GM23338 (cell line): Measurements from ENCODE around the gene YY2.

Experiments
- CREB1 ChIP-seq: fragments of 250-450 bp; sonication (Bioruptor Pico); IDR thresholded peaks from 2 replicates; pipeline ENCODE4 v1.5.0; 2020; ENCODE audit warnings: low read depth, mild to moderate bottlenecking, moderate library complexity
- EZH2 ChIP-seq: fragments of 200-600 bp; sonication (generic); IDR thresholded peaks from one replicate; pipeline ENCODE4 v1.8.0; 2017; ENCODE audit warnings: antibody characterized with exemption, mild to moderate bottlenecking, low read depth; ENCODE audit not compliant: unreplicated experiment
- EZH2phosphoT487 ChIP-seq: fragments of 200-600 bp; sonication (generic); IDR thresholded peaks from one replicate; pipeline ENCODE4 v1.8.1; 2018; ENCODE audit warnings: antibody characterized with exemption; ENCODE audit not compliant: unreplicated experiment
- POLR2AphosphoS5 ChIP-seq: IDR thresholded peaks from 2 replicates; pipeline ENCODE4 v1.6.1; 2016; ENCODE audit warnings: antibody characterized with exemption, low read depth
- STAT1 ChIP-seq: IDR thresholded peaks from one replicate; pipeline ENCODE4 v1.6.1; 2016; ENCODE audit warnings: antibody characterized with exemption; ENCODE audit not compliant: unreplicated experiment
- TF ChIP-seq, protein P1 (sequence below), 2 experiments: fragments of 200-600 bp in 1 of 2; sonication (generic) in 1 of 2; conservative IDR thresholded peaks; 2 replicates each; pipeline versions ENCODE4 v1.5.1 to v1.6.1; 2016 to 2017; ENCODE audit warnings: antibody characterized with exemption in 2 of 2, low read depth in 2 of 2, mild to moderate bottlenecking in 2 of 2, moderate library complexity in 1 of 2
- TF ChIP-seq, protein P2 (sequence below): IDR thresholded peaks from one replicate; pipeline ENCODE4 v1.6.1; 2018; ENCODE audit warnings: antibody characterized with exemption; ENCODE audit not compliant: unreplicated experiment
- TF ChIP-seq, protein P3 (sequence below): IDR thresholded peaks from 2 replicates; pipeline ENCODE4 v1.6.1; 2016; ENCODE audit warnings: antibody characterized with exemption

DNA sequence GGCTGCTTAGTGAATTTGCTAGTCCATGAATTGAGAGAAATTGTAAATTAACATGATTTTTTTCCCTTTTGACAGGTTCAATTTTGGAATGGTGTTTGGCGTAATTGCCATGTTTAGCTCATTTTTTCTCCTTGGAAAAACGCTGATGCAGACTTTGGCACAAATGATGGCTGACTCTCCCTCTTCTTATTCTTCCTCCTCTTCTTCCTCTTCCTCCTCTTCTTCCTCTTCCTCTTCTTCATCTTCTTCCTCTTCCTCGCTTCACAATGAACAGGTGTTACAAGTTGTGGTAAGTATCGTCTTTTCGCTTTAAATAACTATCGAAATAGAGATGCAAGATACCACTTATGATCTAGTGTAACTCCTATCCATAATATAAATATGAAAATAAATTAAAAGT, 10.7 kb upstream of the YY2 start:
- TF ChIP-seq, protein P1, sequence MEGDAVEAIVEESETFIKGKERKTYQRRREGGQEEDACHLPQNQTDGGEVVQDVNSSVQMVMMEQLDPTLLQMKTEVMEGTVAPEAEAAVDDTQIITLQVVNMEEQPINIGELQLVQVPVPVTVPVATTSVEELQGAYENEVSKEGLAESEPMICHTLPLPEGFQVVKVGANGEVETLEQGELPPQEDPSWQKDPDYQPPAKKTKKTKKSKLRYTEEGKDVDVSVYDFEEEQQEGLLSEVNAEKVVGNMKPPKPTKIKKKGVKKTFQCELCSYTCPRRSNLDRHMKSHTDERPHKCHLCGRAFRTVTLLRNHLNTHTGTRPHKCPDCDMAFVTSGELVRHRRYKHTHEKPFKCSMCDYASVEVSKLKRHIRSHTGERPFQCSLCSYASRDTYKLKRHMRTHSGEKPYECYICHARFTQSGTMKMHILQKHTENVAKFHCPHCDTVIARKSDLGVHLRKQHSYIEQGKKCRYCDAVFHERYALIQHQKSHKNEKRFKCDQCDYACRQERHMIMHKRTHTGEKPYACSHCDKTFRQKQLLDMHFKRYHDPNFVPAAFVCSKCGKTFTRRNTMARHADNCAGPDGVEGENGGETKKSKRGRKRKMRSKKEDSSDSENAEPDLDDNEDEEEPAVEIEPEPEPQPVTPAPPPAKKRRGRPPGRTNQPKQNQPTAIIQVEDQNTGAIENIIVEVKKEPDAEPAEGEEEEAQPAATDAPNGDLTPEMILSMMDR (conservative IDR thresholded peaks at IDR 0.05; ENCODE audit: low read depth in 2 of 2) = no peak
- TF ChIP-seq, protein P2, sequence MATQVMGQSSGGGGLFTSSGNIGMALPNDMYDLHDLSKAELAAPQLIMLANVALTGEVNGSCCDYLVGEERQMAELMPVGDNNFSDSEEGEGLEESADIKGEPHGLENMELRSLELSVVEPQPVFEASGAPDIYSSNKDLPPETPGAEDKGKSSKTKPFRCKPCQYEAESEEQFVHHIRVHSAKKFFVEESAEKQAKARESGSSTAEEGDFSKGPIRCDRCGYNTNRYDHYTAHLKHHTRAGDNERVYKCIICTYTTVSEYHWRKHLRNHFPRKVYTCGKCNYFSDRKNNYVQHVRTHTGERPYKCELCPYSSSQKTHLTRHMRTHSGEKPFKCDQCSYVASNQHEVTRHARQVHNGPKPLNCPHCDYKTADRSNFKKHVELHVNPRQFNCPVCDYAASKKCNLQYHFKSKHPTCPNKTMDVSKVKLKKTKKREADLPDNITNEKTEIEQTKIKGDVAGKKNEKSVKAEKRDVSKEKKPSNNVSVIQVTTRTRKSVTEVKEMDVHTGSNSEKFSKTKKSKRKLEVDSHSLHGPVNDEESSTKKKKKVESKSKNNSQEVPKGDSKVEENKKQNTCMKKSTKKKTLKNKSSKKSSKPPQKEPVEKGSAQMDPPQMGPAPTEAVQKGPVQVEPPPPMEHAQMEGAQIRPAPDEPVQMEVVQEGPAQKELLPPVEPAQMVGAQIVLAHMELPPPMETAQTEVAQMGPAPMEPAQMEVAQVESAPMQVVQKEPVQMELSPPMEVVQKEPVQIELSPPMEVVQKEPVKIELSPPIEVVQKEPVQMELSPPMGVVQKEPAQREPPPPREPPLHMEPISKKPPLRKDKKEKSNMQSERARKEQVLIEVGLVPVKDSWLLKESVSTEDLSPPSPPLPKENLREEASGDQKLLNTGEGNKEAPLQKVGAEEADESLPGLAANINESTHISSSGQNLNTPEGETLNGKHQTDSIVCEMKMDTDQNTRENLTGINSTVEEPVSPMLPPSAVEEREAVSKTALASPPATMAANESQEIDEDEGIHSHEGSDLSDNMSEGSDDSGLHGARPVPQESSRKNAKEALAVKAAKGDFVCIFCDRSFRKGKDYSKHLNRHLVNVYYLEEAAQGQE = no peak
- TF ChIP-seq POLR2AphosphoS5 (no peak), EZH2 (no peak), STAT1 (no peak), CREB1 (CRISPR knock-in tag) (no peak), EZH2phosphoT487 (no peak)
- TF ChIP-seq, protein P3, sequence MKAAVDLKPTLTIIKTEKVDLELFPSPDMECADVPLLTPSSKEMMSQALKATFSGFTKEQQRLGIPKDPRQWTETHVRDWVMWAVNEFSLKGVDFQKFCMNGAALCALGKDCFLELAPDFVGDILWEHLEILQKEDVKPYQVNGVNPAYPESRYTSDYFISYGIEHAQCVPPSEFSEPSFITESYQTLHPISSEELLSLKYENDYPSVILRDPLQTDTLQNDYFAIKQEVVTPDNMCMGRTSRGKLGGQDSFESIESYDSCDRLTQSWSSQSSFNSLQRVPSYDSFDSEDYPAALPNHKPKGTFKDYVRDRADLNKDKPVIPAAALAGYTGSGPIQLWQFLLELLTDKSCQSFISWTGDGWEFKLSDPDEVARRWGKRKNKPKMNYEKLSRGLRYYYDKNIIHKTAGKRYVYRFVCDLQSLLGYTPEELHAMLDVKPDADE = no peak
